Pons (tissue), 1 donor: Measurements from ENCODE around the gene PIK3CA.
"Not testable (repeated sequence)": the region's sequence is repeated elsewhere in the genome, so short reads cannot be mapped to it uniquely, and the experiment has no call there.

Experiments
- DNase-seq: peaks from one replicate; pipeline ENCODE4 v3.0.0-alpha.2; 2016; ENCODE audit warnings: low spot score

PIK3CA gene

DNA sequence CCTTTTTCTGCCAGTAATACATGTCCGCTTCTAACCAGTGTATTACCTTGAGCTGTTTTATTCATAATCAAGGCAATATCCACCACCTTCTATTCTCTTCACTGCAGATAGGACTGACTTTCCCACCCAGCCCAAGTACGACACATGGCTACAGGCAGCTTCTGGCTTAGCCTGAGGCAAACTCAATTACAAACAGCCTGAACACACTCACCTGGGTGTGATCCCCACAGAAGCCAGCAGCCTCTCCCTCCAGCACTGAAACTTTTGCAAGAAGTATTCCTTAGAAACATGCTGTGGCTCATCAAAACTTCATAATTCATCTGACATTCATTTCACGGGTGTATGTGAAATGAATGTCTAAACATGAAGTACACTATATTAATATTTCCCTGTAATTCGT, 116.3 kb downstream of the PIK3CA start:
- no peak for DNase-seq

DNA sequence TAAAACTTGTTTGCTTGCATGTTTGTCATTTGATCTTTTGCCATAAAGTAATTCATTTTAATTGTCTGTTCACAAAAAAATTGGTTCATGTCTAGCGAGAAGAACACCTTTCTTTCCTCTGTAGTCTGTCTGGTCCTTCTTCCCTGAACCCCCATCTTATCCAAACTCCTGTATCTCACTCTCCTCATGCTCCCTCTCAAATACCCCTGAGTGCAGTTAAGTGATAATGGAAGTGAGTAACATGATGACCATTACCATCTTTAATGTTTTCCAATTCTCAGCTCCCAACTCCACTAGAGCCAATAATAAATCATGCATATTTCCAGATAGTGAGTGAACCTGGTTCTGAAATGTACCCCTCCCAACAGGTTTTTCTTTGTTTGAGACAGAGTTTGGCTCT, 116.9 kb downstream of the PIK3CA start:
- DNase-seq, result no peak

DNA sequence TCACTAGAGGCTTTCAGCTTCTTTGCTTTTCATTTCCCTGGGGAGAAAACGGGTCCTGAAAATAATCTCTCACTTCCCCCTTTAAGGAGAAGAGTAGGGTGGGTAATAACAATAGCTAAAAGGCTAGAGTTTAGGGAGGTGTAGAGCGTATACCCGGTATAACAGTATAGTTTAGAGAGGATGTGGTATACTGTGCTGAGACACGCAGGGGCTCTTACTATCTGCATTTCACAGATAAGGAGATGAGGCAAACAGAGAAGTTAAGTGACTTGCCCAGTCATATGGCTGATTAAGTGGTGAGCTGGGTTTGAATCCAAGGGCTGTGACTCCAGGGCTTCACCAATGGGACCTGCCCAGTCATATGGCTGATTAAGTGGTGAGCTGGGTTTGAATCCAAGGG, 117.7 kb downstream of the PIK3CA start:
- DNase-seq, result no peak

DNA sequence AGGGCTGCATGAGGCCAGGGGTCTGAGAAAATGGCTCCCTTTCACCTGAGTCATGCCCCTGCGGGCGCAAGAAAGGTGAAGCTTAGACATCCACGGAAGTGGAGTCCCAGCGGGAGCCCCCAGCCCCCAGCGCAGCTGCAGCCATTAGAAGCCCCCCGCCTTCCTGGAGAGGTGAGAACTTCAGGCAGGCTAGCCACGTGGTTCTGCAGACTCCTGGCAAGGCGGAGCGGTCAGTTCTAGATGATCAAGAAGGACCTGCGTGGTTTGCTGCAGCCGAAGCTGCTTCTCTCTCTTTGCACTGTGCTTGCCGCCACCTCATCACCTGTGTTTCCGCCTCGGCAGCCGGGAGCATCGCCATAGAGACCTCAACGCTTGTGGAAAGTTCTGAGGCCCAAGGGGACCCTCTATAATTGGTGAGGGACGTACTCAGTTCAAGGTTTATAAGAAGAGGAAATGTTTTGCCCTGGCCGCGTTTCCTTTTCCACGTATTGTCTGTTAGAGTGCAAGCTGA, 118.6 kb downstream of the PIK3CA start:
- DNase-seq, result no peak

DNA sequence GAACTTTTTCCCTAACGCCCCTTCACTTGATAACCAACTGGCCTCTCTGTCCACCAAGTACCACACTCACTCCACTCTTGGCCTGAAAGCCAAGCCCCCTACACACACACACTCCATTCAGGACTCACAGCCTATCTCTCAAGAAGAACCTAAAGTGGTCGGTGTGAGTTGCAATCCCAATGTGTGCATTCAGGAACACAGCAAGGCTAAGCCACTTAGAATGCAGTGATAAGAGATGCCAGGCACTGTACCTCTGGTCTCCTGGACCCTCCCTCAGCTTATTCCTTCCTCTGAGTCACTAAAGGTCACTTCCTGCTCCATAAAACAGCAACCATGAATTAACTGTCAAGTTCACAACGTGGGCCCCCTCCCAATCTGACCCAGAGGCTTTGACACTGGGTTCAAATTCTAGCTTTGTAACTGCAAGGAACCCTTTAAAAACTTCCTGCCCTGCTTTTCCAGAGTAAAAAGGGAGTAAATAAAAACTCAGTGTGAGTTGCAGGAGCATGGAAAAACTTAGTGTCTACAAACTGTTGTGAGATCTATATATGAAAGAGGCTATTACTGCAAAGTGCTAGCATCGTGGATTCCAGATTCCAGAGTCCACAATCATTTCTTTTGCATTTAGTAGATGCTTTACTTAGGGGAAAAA, 120.4 kb downstream of the PIK3CA start:
- no peak for DNase-seq

DNA sequence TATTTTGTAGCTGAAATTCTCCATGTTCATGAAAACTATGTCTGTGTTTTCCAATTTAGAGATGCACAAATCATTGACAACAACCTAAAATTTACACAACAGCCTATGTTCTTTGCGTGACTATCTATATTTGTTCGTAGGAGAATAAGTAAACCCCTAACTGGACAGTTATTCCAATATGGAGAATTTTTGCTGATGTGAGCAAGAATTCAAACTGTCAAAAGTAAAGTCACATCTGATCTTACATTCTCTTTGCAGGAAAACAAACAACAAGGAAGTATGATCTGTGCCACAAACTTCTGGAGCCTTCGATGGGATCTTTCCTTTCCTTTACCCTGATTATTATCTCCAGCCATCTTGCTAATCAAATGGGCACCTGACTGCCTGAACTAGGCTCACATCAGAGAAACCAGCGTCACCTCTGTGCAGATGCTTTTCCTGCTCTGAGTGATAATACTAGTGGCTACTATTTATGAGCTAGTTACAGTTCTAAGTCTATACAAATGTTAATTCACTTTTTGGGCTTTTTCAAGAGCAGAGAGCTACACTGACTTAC, 121.1 kb downstream of the PIK3CA start:
- DNase-seq, result no peak

DNA sequence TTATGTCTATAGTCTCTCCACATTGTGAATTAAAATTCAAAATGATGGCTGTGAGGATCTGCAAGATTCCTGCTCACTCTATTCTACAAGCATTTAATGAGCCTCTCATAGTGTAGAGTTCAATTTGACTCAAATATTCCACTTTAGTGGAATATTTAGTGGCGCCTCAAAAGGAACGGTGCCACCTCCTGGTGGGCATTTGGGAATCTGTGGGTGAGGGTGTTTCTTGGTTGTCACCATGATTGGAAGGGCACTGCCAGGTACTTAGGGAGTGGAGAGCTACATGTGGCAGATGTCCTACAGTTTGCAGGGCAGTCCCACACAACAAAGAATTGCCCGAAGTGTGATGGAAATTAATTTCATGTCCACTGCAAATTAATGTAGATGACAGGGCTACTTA, 124.2 kb downstream of the PIK3CA start:
- DNase-seq, result no peak

DNA sequence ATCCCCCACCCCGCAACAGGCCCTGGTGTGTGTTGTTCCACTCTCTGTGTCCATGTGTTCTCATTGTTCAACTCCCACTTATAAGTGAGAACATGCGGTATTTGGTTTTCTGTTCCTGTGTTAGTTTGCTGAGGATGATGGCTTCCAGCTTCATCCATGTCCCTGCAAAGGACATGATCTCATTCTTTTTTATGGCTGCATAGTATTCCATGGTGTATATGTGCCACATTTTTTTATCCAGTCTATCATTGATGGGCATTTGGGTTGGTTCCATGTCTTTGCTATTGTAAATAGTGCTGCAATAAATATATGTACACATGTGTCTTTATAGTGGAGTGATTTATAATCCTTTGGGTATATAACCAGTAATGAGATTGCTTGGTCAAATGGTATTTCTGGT, 126.3 kb downstream of the PIK3CA start:
- DNase-seq, result not testable (repeated sequence)

DNA sequence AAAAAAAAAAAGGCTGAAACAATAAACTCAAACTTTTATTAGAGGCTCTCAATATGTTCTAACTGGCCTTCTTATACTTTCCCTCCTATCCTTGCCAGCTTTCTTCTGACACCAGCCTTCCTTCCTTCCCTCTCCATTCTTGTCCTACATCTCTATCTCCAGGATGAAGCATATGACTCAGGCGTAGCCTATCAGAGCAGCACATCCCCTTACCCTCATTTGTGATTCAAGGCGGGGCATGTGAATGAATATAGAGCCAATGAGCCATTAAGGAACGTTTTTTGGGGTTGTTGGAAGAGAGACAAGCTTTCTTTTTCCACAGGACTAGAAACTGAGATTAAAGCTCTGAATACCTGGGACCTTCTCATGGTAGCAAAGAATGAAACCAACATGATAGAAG, 127.8 kb downstream of the PIK3CA start:
- DNase-seq, result no peak

DNA sequence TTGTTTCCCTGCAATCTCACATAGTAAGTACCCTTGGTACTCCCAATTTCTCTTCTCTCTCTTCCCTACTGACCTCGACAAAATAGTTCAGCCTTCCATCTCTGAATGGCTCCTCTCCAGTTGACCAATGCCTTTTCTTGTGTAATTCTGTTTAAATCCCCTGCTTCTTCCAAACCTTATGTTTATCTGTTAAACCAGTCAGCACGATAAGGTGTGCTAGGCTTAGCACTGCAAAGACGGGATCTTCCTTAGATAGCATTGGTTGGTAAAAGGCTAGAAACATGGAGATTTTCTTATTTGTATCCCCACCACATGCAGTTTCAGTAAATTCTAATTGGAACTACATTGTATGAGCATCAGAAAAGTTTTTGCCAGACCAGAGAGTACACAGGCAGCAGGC, 128.6 kb downstream of the PIK3CA start:
- DNase-seq, result no peak

DNA sequence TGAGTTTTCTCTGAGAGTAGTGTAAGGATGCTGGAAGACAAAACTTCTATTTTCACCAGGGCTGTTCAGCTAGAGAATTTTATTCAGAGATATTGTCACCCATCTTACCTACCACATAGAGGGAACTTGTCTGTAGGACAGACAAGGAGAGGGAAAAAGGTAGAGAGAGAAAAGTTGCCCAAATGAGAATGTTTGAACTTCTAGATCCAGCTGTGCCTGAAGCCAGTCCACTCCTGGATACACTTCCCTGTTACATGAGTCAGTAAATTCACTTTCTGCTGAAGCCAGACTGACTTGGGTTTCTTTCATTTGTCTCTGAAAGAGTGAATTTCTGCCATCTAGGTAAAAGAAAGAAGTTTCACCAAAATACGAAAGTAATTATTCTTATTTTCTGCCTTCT, 130.0 kb downstream of the PIK3CA start:
- no peak for DNase-seq

DNA sequence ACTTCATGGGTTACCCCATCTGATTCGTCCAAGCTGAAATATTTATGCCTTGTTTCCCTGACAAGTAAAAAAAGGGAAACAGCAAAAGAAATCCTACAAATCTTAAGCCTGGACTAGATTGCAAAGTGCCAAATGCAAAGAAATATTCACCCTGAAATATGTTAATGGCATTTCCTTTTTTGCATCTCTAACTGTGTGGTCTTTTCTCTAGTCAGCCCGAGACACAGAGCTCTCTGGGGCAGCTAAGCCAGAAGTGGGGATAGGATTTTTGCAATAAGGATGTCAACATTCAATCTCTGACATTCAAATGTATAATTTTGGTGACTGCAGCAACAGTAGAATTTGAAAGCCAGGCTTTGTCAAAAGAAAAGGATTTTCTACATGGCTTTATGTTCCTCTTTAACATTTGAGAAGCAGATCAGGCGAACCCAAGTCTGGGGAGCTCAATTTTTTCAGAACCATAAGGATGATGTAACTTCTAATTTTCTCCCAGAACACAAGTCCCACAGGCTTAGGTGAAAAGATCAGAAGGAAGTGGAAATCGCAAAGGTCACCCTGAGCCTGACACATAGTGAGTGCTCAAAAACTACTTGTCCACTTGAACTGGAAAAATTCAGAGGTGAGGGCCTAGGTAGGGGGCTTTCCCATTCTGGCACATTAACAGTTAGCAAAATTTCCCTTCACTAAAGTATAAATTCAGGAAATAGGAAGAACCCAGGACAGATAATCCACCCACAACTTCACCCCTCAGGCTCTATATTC, 131.0 kb downstream of the PIK3CA start:
- no peak for DNase-seq

DNA sequence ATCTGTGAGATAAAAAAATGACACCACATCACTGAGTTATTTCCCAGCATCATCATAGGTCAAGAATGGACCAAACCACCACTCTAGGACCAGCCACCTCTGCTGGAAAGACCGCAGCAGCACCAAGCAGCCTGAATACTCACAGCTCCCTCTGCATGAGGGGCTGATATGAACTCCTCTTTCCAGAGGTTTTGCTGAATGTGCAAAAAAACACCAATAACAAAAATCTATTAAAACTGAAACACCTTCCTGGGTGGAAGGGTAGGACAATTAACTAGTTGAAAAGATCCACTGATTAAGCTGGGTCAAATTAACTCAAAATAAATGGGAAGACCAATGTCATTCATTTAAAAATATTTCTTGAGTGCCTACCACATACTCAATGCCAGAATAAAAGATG, 131.7 kb downstream of the PIK3CA start:
- DNase-seq, result no peak

DNA sequence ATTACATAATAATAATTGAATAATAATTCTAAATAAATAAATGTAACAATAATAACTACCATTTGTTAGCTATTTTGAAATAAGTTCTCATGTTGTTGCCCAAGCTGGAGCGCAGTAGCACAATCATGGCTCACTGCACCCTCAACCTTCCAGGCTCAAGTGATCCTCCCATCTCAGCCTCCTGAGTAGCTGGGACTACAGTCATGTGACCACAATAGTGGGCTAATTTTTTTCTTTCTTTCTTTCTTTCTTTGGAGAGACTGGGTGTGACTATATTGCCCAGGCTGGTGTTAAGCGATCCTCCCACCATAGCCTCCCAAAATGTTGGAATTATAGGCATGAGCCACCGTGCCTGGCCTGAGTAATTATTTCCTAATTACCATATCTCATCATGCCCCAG, 133.7 kb downstream of the PIK3CA start:
- DNase-seq, result no peak

DNA sequence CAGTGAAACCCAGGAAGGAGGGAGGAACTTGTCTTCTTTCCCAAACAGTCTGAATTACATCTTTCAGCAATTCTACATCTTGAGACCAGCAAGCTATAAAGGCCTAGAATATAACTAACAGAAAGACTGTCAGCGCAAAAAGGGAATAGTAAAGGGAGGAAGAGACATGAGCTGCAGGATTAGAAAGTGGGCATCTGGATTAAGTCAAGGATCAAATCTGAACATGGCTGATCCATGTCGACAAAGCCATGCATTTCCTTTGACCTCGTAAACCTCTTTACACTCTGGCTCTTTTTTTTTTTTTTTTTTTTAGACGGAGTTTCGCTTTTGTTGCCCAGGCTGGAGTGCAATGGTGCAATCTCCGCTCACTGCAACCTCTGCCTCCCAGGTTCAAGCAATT, 138.2 kb downstream of the PIK3CA start:
- no peak for DNase-seq

DNA sequence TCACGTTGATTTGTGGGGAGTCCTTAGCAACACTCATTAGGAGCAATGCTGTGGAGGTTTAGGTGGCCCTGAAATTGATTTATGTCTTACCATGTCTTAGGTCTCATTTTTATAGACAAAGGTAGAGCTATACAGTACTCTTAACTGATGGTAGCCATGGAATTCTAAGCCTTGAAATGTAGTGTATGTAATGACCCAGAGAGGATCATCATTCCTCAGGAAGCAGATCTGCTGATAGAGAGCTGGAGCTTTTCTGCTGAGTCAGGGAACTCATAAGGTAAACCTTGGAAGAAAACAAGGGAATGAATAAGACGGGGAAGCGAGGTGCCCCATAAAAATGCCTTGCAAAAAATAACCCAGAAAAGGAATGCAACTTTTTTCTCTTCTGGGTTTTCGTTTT, 140.7 kb downstream of the PIK3CA start:
- no peak for DNase-seq

DNA sequence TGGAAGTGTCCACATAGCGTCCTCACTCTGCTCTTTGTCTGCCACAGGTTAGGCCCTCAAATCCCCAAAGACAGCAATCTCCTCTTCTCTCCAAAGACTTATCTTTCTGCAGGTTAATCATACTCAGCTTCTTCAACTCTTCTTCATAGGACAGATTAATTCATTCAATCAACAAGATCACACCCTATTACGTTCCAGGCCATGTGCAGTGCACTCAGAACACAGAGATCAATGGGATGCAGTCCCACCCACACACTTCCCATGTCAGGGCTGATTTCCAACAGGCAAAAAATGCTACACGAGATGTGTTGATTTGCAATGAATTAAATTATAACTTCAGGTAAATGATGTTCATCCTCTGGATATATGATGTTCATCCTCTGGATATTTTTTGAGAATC, 141.1 kb downstream of the PIK3CA start:
- no peak for DNase-seq
